Activated CD4-positive, CD25-positive, alpha-beta regulatory T cell treated with anti-CD3 and anti-CD28 coated beads, Interleukin-2, amount 50 U/mL, for 72 hours (primary cell): Measurements from ENCODE around the gene WLS.

ENCODE experiments used
- DNase-seq: peaks from one replicate; pipeline ENCODE4 v3.0.0; 2021

WLS gene

GRCh38 chr1:68225781-68226180 is 6.5 kb downstream of the WLS start:
- no peak for DNase-seq

- no peak for DNase-seq
Observed at GRCh38 chr1:68223687-68224086, 8.6 kb downstream of the WLS start.

GRCh38 chr1:68221980-68222373 is 10.3 kb downstream of the WLS start:
- no peak for DNase-seq

- no peak for DNase-seq
Observed at GRCh38 chr1:68221001-68221979, 11.0 kb downstream of the WLS start.

DNA sequence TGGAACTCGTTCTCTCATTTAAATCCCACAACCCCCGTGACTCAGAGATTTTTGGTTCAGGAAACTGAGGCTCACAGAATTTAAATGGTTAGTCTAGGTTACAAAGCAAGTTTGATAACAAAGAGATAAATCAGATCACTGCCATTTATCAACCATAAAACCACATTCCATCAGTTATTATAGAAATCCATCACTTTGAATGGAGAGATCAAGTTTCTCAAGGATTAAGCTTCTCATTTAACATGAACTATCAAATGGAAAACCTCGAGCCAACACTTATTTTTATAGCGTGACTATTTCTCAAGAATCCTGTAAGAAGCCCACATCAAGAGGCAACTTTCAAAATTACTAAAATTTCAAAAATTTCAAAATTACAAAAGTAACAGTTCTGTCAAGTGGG is 11.9 kb downstream of the WLS start:
- no peak for DNase-seq

- DNase-seq: no peak
Observed at GRCh38 chr1:68218490-68218889, 13.8 kb downstream of the WLS start.

GRCh38 chr1:68217618-68218017 is 14.7 kb downstream of the WLS start:
- DNase-seq: no peak

- DNase-seq: no peak
Observed at GRCh38 chr1:68217060-68217554, 15.2 kb downstream of the WLS start.

DNA sequence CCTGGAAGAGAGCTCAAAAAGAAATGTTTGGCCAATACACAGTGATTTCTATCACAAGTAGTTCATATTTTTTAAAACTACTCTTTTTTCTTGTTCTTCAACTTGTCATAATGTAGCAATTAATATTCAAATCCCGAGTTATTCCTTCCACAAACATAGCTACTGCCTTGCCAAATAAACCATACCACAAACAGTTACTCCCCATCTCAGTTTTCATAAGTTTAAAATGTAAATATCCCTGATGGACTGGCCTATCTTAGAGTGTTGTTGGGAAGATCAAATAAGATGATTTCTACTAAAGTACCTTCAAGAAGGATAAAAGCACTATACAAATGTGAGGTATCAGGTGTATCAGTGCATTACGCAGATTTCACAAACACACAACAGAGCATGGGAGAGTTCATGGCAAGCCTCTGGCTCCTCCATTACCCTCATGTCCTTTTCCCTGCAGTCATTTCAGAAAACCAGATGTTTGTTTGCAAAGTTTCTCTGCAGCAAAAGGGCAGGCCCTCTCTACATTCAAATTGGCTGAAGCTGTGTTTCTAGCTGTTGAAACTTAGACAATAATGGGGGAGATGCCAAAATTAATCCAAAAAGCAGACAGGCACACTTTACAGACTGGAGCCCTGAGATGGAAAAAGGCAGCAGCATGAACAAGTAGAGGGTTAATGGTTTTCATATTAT is 16.1 kb downstream of the WLS start:
- no peak for DNase-seq

- no peak for DNase-seq
Observed at GRCh38 chr1:68213843-68214242, 18.5 kb downstream of the WLS start.

- no peak for DNase-seq
Observed at GRCh38 chr1:68211761-68212380, 20.5 kb downstream of the WLS start.

DNA sequence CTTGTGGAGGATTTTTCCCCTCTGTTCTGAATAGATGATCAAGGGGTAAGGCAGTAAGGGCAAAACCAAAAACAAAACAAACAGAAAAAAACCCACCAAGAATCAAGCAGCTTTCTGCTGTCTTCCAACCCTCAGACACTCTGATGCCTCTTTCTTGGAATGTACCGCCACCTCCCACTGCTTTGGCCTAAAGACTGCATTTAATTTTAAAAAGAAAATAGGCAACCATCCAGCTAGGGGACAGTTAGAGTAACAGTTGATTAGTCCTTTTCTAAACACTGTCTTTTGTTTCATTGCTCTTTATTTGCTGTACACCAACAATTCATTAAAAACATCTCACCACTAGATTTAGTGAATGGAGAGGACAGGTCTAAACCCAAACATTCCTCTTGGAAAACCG is 21.5 kb downstream of the WLS start:
- DNase-seq: no peak

- no peak for DNase-seq
Observed at GRCh38 chr1:68210027-68210426, 22.3 kb downstream of the WLS start.

- no peak for DNase-seq
Observed at GRCh38 chr1:68206848-68207689, 25.3 kb downstream of the WLS start.

DNA sequence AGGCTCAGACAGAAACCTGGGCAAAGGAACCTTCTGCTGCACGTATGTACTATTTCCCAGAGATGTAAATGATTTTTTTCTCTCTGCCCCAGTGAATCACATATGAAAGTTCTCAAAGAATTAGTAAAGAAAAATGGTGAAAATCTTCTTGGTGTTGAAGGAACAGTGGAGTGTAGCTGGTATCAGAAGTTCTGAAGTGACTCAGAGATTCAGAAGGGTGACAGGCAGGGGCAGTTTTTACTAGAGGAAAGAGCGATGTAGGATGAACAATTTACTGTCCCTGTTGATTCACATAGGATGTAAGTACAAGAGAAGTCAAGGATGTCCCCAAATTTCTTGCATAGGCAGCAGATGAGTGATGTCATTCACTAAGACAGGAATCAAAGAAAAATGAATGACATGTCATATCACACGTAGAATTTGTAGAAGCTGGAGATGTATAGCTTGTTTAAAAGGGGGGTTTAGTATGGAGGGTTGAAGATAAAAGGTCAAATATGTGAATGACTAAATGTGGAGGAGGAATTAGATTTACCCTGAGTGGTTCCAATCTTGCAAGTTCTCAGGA is 26.4 kb downstream of the WLS start:
- DNase-seq: no peak

GRCh38 chr1:68204977-68205630 is 27.2 kb downstream of the WLS start:
- no peak for DNase-seq

- DNase-seq: no peak
Observed at GRCh38 chr1:68202239-68202832, 30.0 kb downstream of the WLS start.

GRCh38 chr1:68201546-68202238 is 30.6 kb downstream of the WLS start:
- no peak for DNase-seq

DNA sequence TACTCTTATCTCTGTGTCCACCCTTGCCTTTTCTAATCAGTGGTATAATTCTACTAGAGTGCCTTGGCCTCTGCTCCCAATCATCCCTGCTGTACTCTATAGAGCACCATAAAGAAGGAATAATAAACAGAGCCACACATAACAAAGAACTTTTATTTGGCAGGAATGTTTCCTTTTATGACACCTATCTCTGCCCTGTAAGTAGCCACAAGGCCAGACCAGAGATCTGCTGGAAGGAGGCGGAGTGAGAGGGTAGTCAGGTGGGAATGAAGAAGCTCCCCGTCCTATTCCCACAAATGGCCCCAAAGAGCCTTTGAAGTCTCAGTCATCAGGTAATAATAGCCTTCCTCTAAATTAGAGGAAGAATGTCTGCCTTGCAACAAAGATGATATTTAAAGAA is 32.7 kb downstream of the WLS start:
- DNase-seq: no peak

GRCh38 chr1:68198752-68199151 is 33.6 kb downstream of the WLS start:
- no peak for DNase-seq

DNA sequence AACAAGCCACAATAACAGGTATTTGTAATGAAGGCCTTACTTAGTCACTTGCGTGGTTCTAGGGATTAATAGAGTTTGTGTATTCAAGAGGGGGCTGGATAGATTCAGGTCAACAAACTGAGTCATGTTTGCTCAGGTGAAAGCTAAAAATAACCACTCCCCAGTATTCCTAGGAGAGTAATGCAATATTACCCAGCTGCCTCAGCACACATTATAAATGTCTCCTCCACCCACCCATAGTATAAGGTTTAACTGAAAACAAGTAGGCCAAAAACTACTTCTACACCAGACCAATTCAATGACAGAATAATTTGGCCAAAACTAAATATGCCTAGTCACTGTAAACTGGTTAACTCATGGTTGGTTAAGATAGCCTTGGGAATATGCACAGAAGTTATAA is 34.4 kb downstream of the WLS start:
- no peak for DNase-seq
